Neural cell (in vitro differentiated cells): ENCODE data around the gene PLCL1.

Experiments
- EP300 ChIP-seq: fragments of 450-650 bp; conservative IDR thresholded peaks from 2 replicates; pipeline ENCODE4 v1.6.1; 2014; ENCODE audit warnings: antibody characterized with exemption, mild to moderate bottlenecking, moderate library complexity; ENCODE audit not compliant: poor library complexity, severe bottlenecking
- EZH2 ChIP-seq: fragments of 200-600, 300-800 bp; shearing (Covaris generic), sonication (generic); IDR thresholded peaks from 2 replicates; pipeline ENCODE4 v1.6.1; 2014; ENCODE audit warnings: antibody characterized with exemption, low read length, borderline replicate concordance, mild to moderate bottlenecking; ENCODE audit not compliant: insufficient read depth, poor library complexity, severe bottlenecking
- MXI1 ChIP-seq: fragments of 450-650 bp; conservative IDR thresholded peaks from 2 replicates; pipeline ENCODE4 v1.6.1; 2014; ENCODE audit warnings: antibody characterized with exemption, mild to moderate bottlenecking; ENCODE audit not compliant: poor library complexity, severe bottlenecking
- POLR2AphosphoS5 ChIP-seq: IDR thresholded peaks from 2 replicates; pipeline ENCODE4 v1.6.1; 2012
- RAD21 ChIP-seq: fragments of 450-650 bp; conservative IDR thresholded peaks from 2 replicates; pipeline ENCODE4 v1.6.1; 2014; ENCODE audit warnings: antibody characterized with exemption, mild to moderate bottlenecking, moderate library complexity
- SMC3 ChIP-seq: fragments of 450-650 bp; conservative IDR thresholded peaks from 2 replicates; pipeline ENCODE4 v1.6.1; 2014; ENCODE audit warnings: antibody characterized with exemption, mild to moderate bottlenecking, moderate library complexity; ENCODE audit not compliant: poor library complexity
- TAF1 ChIP-seq: IDR thresholded peaks from 2 replicates; pipeline ENCODE4 v1.6.1; 2012; ENCODE audit warnings: low read depth
- TF ChIP-seq, protein P1 (sequence below): fragments of 450-650 bp; IDR thresholded peaks from 2 replicates; pipeline ENCODE4 v1.5.1; 2014; ENCODE audit warnings: antibody characterized with exemption, mild to moderate bottlenecking, moderate library complexity; ENCODE audit not compliant: poor library complexity, severe bottlenecking
- TF ChIP-seq, protein P2 (sequence below): IDR thresholded peaks from 2 replicates; pipeline ENCODE4 v1.6.1; 2012; ENCODE audit warnings: borderline replicate concordance

DNA sequence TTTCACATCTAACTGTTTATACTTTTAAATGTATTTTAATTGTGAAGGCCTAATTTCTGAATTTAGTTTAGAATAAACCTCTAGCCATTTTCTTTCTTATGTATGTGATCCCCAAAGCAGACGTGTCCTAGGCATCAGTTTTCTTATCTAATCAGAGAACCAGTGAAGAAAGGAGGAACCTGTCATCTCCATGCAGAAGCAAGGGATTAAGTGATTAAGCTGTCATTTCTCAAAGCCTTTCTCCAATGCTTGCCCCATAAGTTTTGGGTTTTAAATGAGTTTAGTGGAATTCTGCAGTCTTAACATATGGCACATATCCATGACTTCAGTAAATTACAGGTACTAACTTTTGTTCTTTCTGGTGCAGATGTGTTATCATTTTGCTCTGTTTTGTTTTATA lies 190.4 kb downstream of the PLCL1 start:
- TF ChIP-seq, protein P1, sequence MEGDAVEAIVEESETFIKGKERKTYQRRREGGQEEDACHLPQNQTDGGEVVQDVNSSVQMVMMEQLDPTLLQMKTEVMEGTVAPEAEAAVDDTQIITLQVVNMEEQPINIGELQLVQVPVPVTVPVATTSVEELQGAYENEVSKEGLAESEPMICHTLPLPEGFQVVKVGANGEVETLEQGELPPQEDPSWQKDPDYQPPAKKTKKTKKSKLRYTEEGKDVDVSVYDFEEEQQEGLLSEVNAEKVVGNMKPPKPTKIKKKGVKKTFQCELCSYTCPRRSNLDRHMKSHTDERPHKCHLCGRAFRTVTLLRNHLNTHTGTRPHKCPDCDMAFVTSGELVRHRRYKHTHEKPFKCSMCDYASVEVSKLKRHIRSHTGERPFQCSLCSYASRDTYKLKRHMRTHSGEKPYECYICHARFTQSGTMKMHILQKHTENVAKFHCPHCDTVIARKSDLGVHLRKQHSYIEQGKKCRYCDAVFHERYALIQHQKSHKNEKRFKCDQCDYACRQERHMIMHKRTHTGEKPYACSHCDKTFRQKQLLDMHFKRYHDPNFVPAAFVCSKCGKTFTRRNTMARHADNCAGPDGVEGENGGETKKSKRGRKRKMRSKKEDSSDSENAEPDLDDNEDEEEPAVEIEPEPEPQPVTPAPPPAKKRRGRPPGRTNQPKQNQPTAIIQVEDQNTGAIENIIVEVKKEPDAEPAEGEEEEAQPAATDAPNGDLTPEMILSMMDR = no peak
- TF ChIP-seq EZH2 (no peak), POLR2AphosphoS5 (no peak), RAD21 (no peak), EP300 (no peak), SMC3 (no peak), TAF1 (no peak), MXI1 (no peak)
- TF ChIP-seq, protein P2, sequence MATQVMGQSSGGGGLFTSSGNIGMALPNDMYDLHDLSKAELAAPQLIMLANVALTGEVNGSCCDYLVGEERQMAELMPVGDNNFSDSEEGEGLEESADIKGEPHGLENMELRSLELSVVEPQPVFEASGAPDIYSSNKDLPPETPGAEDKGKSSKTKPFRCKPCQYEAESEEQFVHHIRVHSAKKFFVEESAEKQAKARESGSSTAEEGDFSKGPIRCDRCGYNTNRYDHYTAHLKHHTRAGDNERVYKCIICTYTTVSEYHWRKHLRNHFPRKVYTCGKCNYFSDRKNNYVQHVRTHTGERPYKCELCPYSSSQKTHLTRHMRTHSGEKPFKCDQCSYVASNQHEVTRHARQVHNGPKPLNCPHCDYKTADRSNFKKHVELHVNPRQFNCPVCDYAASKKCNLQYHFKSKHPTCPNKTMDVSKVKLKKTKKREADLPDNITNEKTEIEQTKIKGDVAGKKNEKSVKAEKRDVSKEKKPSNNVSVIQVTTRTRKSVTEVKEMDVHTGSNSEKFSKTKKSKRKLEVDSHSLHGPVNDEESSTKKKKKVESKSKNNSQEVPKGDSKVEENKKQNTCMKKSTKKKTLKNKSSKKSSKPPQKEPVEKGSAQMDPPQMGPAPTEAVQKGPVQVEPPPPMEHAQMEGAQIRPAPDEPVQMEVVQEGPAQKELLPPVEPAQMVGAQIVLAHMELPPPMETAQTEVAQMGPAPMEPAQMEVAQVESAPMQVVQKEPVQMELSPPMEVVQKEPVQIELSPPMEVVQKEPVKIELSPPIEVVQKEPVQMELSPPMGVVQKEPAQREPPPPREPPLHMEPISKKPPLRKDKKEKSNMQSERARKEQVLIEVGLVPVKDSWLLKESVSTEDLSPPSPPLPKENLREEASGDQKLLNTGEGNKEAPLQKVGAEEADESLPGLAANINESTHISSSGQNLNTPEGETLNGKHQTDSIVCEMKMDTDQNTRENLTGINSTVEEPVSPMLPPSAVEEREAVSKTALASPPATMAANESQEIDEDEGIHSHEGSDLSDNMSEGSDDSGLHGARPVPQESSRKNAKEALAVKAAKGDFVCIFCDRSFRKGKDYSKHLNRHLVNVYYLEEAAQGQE = no peak
